Measurements from ENCODE around the gene NUP85.
"Not testable (repeated sequence)": the region's sequence is repeated elsewhere in the genome, so short reads cannot be mapped to it uniquely, and the experiment has no call there.

Gene NUP85

GRCh38 chr17:75205037-75205792, at the start of gene NUP85:
NUP85 (plus strand) TSS chr17:75205679; CDS start chr17:75205762, 83 bp downstream.
- peak; percentile 91 to 97 (median 92) for DNase-seq

- DNase-seq, result not testable (repeated sequence)
Observed at GRCh38 chr17:75158480-75158879, 47.0 kb upstream of the NUP85 start.

- no peak for DNase-seq
Observed at GRCh38 chr17:75159196-75160031, 46.1 kb upstream of the NUP85 start.

- DNase-seq, result no peak
Observed at GRCh38 chr17:75160211-75160610, 45.3 kb upstream of the NUP85 start.

GRCh38 chr17:75163074-75163473, 42.4 kb upstream of the NUP85 start:
- no peak for DNase-seq

- not testable (repeated sequence) for DNase-seq
Observed at GRCh38 chr17:75164606-75165005, 40.9 kb upstream of the NUP85 start.

GRCh38 chr17:75168998-75169397, 36.5 kb upstream of the NUP85 start:
- DNase-seq, result no peak

GRCh38 chr17:75173526-75173925, 32.0 kb upstream of the NUP85 start:
- DNase-seq, result peak in 1 of 3 experiments; percentile 4

GRCh38 chr17:75174996-75175395, 30.5 kb upstream of the NUP85 start:
- DNase-seq, result no peak

- DNase-seq, result no peak
Observed at GRCh38 chr17:75176625-75177024, 28.9 kb upstream of the NUP85 start.

- no peak for DNase-seq
Observed at GRCh38 chr17:75178453-75178852, 27.0 kb upstream of the NUP85 start.

GRCh38 chr17:75181110-75181509, 24.4 kb upstream of the NUP85 start:
- peak in 1 of 3 experiments; percentile 27 for DNase-seq

GRCh38 chr17:75181608-75182318, 23.7 kb upstream of the NUP85 start:
- peak; percentile 19 to 61 (median 35) for DNase-seq

GRCh38 chr17:75182319-75182568, 23.2 kb upstream of the NUP85 start:
- no peak for DNase-seq

GRCh38 chr17:75182569-75183436, 22.7 kb upstream of the NUP85 start, which contains the start of gene SUMO2:
SUMO2 (minus strand) TSS chr17:75182959; CDS start chr17:75182834, 125 bp downstream.
- DNase-seq, result peak; percentile 95 to 97 (median 96)

GRCh38 chr17:75183999-75184884, 21.2 kb upstream of the NUP85 start:
- DNase-seq, result no peak

GRCh38 chr17:75188614-75189013, 16.9 kb upstream of the NUP85 start:
- DNase-seq, result no peak

GRCh38 chr17:75191584-75191983, 13.9 kb upstream of the NUP85 start:
- DNase-seq, result no peak

- no peak for DNase-seq
Observed at GRCh38 chr17:75194879-75195278, 10.6 kb upstream of the NUP85 start.

GRCh38 chr17:75199886-75200618, 5.4 kb upstream of the NUP85 start:
- no peak for DNase-seq

GRCh38 chr17:75205793-75206163, 299 bp downstream of the NUP85 start:
- DNase-seq, result no peak
